ENCODE results near the gene RFLNA.
"Not testable (repeated sequence)": the region's sequence is repeated elsewhere in the genome, so short reads cannot be mapped to it uniquely, and the experiment has no call there.

DNA sequence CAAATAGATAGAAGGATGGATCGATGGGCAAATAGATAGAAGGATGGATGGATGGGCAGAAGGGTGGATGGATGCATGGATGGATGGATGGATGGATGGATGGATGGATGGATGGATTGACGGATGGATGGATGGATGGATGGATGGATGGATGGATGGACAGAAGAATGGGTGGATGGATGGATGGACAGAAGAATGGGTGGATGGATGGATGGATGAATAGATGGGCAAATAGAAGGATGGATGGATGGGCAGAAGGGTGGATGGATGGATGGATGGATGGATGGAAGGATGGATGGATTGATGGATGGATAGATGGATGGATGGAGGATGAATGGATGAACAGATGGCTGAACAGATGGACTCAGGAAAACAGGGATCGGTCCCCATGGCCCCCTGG, 5.8 kb downstream of the RFLNA start:
- TF ChIP-seq, protein P1, sequence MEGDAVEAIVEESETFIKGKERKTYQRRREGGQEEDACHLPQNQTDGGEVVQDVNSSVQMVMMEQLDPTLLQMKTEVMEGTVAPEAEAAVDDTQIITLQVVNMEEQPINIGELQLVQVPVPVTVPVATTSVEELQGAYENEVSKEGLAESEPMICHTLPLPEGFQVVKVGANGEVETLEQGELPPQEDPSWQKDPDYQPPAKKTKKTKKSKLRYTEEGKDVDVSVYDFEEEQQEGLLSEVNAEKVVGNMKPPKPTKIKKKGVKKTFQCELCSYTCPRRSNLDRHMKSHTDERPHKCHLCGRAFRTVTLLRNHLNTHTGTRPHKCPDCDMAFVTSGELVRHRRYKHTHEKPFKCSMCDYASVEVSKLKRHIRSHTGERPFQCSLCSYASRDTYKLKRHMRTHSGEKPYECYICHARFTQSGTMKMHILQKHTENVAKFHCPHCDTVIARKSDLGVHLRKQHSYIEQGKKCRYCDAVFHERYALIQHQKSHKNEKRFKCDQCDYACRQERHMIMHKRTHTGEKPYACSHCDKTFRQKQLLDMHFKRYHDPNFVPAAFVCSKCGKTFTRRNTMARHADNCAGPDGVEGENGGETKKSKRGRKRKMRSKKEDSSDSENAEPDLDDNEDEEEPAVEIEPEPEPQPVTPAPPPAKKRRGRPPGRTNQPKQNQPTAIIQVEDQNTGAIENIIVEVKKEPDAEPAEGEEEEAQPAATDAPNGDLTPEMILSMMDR (conservative IDR thresholded peaks at IDR 0.05 in 1 of 2, IDR thresholded peaks at IDR 0.05 in 1 of 2; ENCODE audit: low read depth in 1 of 2, low read length in 2 of 2): not testable (repeated sequence)
- TF ChIP-seq EZH2 (IDR thresholded peaks at IDR 0.05; ENCODE audit: low read length, missing control alignments): not testable (repeated sequence)
